Kidney (tissue), 14 donors: ENCODE data around the gene H1-8. TPM values are rescaled to one million over a fixed set of nuclear protein-coding genes. Genes with fewer than 3 reads are reported as not detected.

ENCODE experiments used
- DNase-seq, 5 donors: peaks; one replicate each; pipeline ENCODE4 v3.0.0-alpha.2; 2013 to 2020
- FAIRE-seq: peaks from 2 replicates; lab custom pipeline; 2012; peaks lifted over from hg19 to GRCh38; lab: Jason Lieb, UNC
- H3K27ac ChIP-seq, 2 donors: one replicate each; pipeline ENCODE4 v1.7.0; 2013; ENCODE audit warnings: low read depth in 2 of 2, low read length in 2 of 2, inconsistent platforms in 1 of 2
- H3K27me3 ChIP-seq: one replicate; pipeline ENCODE4 v1.7.1; 2013; ENCODE audit warnings: low read length, inconsistent platforms; ENCODE audit not compliant: control insufficient read depth, insufficient read depth
- H3K36me3 ChIP-seq, 3 donors: one replicate each; pipeline versions ENCODE4 v1.7.0 to v1.7.1; 2013; ENCODE audit warnings: low read length in 3 of 3, control low read depth in 1 of 3, inconsistent platforms in 1 of 3; ENCODE audit not compliant: insufficient read depth in 3 of 3, control insufficient read depth in 2 of 3
- H3K4me1 ChIP-seq, 3 donors: one replicate each; pipeline versions ENCODE4 v1.7.0 to v1.7.1; 2013; ENCODE audit warnings: low read length in 3 of 3, inconsistent platforms in 1 of 3, low read depth in 1 of 3; ENCODE audit not compliant: control insufficient read depth in 2 of 3, insufficient read depth in 2 of 3
- H3K4me3 ChIP-seq, 3 donors: one replicate each; pipeline versions ENCODE4 v1.7.0 to v1.8.1; 2013; ENCODE audit warnings: low read length in 3 of 3, control low read depth in 1 of 3, inconsistent platforms in 1 of 3
- H3K9ac ChIP-seq, 3 donors: one replicate each; pipeline versions ENCODE4 v1.7.0 to v1.7.1; 2013; ENCODE audit warnings: low read length in 3 of 3, control low read depth in 1 of 3, inconsistent platforms in 1 of 3
- H3K9me3 ChIP-seq, 3 donors: one replicate each; pipeline versions ENCODE4 v1.7.0 to v1.7.1; 2013; ENCODE audit warnings: low read length in 3 of 3, control low read depth in 1 of 3, inconsistent platforms in 1 of 3; ENCODE audit not compliant: control insufficient read depth in 2 of 3, insufficient read depth in 1 of 3
- intact Hi-C: fragments of 100-400 bp; cut with DNase I; formaldehyde crosslinking; loops from one replicate; pipeline ENCODE4 v1.11.1; 2022
- polyA plus RNA-seq: library from polyadenylated mRNA; stranded (reverse); fragments of 350-450 nt; fragmentation: Illumina TruSeq; extraction: RNeasy Lipid Tissue Mini Kit (QIAGEN cat#74804); gene quantifications from one replicate; pipeline ENCODE4 v1.2.3, GENCODE V29; 2014; ENCODE audit warnings: low read depth, low replicate concordance; ENCODE audit not compliant: insufficient read depth
- total RNA-seq: library from RNA; stranded (reverse); fragmentation: NEBNext Ultra II Directional; extraction: Animal tissue kit (Norgen Biotek cat#: 25700); gene quantifications from one replicate; pipeline ENCODE4 v1.2.1, GENCODE V29; 2021
- TF ChIP-seq, protein P1 (sequence below): IDR thresholded peaks from 3 replicates; pipeline ENCODE4 v1.5.1; 2012; ENCODE audit warnings: mild to moderate bottlenecking, moderate library complexity, borderline replicate concordance; ENCODE audit not compliant: insufficient read depth; ENCODE audit errors: extremely low read depth
- donor health status: control.
- donor health status: control.
- donor health status: control.
- donor health status: control.
- donor health status: control.
- donor health status: DM: yes; HTN: yes; CAD: no.
- donor health status: Normal renal cell carcinoma (clear cell type).

H1-8 gene
- total and polyA plus RNA-seq, 2 donors from 2014 or later, result not detected

DNA sequence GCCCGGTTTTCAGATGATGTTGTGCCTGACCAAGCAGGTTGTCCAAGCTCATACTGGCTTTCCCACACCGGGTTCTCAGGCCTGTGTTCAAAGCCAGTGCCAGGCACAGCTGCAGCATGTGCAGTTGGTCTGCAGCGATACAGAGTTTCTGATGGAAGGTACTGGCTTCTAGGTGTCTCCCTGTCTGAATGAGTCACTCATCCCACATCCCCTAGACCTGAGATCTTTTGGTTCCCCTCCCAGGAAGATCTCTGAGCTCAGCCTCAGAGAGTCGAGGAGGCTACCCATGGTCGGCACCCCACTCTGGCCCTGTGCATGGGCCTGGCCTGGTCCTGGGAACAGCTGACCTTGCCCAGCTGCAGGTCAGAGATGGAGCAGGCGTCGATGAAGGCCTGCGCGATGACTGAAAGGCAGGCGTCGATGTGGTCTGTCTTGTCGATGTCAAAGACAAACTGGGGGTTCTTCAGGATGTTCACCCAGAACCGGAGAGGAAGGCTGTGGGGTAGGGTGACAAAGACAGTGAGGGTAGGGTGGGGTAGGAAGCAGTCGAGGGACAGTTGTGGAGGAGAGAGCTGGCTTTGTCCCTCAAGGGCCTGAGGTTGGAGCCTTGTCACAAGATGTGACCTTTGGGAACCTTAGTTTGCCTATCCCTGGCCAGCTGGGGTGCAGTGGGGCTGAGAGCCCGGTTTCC, 15.3 kb downstream of the H1-8 start:
- DNase-seq (no peak), FAIRE-seq (no peak)
- H3K9me3 ChIP-seq, result no peaks in the 10 kb centered on the region
- no peak overlapping the region for H3K27ac ChIP-seq
- H3K4me3 ChIP-seq, result no peak overlapping the region
- H3K36me3 ChIP-seq, result no peaks in the 10 kb centered on the region
- TF ChIP-seq, protein P1, sequence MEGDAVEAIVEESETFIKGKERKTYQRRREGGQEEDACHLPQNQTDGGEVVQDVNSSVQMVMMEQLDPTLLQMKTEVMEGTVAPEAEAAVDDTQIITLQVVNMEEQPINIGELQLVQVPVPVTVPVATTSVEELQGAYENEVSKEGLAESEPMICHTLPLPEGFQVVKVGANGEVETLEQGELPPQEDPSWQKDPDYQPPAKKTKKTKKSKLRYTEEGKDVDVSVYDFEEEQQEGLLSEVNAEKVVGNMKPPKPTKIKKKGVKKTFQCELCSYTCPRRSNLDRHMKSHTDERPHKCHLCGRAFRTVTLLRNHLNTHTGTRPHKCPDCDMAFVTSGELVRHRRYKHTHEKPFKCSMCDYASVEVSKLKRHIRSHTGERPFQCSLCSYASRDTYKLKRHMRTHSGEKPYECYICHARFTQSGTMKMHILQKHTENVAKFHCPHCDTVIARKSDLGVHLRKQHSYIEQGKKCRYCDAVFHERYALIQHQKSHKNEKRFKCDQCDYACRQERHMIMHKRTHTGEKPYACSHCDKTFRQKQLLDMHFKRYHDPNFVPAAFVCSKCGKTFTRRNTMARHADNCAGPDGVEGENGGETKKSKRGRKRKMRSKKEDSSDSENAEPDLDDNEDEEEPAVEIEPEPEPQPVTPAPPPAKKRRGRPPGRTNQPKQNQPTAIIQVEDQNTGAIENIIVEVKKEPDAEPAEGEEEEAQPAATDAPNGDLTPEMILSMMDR, result no peak
- no peak overlapping the region for H3K9ac ChIP-seq
- H3K4me1 ChIP-seq, result peaks cover 3 to 20% (median 3%) of the 10 kb centered on the region in 3 donors
- intact Hi-C loops, result no loop called here
- no peaks in the 10 kb centered on the region for H3K27me3 ChIP-seq

DNA sequence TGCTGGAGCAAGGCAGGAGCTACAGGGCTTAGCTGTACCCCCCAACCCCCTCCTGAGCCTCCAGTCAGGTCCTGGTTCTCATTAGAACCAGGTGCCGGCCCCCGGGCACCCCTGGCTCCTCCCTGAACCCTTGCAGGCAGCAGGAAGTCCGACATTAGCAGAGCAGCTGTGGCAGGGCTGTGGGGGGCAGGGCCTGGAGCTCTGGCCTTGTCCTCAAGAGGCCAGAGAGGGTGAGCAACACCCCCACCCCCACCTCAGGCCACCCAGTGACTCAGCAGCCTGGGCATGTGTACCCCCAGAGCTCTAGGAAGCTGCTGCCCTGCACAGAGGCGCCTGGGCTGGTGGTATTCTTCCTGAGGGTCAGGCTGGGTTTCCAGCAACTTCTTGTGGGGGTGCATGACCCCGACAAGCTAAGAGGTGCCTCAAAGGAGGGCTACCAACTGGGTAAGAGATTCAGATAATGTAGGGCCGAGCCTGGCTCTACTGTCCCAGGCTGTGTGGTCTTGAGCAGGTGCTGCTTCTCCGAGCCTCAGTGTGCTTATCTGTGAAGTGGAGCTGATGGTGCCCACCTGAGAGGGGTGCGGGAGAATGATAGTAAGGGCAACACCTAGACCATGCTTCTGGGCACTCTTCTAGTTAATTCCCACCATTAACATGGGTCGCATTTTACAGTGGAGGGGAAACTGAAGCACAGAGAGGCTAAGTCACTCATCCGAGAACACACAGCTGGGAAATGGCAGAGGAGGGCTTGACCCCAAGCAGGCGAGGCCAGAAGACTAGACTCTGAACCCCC, 16.0 kb downstream of the H1-8 start:
- no peak for FAIRE-seq
- DNase-seq, result peak in 1 of 5 donors; percentile 71
- H3K9ac ChIP-seq, result no peak overlapping the region
- H3K27me3 ChIP-seq, result no peaks in the 10 kb centered on the region
- intact Hi-C loops, result no loop called here
- no peak overlapping the region for H3K4me3 ChIP-seq
- no peaks in the 10 kb centered on the region for H3K36me3 ChIP-seq
- TF ChIP-seq, protein P1, result no peak
- H3K4me1 ChIP-seq, result peaks cover 3 to 20% (median 3%) of the 10 kb centered on the region in 3 donors
- H3K9me3 ChIP-seq, result no peaks in the 10 kb centered on the region
- no peak overlapping the region for H3K27ac ChIP-seq

DNA sequence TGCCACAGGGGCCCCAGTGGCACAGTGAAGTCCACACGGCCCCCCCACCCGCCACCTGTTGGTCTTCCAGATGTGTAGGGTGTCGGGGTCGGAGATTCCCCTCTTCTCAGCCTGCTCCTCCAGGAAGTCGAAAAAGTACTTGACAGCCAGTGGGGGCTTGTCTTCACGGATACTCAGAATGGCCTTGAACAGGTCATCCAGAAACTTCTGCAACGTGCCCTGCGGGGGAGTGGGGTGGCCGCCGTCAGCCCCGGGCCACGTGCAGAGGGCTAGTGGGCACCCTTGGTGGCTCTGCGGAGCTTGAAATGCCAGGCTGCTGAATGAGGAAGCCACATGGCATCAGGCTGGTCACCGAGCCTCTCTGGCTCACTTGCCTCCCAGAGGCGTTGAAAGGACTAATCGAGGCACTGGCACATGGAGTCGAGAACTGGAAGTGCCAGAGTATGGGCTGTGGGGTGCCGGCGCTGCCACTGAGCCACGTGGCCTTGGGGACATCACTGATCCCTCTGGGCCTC, 16.6 kb downstream of the H1-8 start:
- no peak overlapping the region for H3K9ac ChIP-seq
- FAIRE-seq, result no peak
- TF ChIP-seq, protein P1, result no peak
- H3K36me3 ChIP-seq, result no peaks in the 10 kb centered on the region
- intact Hi-C loops, result no loop called here
- no peak overlapping the region for H3K27ac ChIP-seq
- H3K4me1 ChIP-seq, result peaks cover 3 to 19% (median 3%) of the 10 kb centered on the region in 3 donors
- no peaks in the 10 kb centered on the region for H3K9me3 ChIP-seq
- no peak for DNase-seq
- no peak overlapping the region for H3K4me3 ChIP-seq
- H3K27me3 ChIP-seq, result no peaks in the 10 kb centered on the region
